Ovary (tissue), 3 donors: ENCODE data around the gene ITPR3.

Source experiments
- EP300 ChIP-seq: sonication (generic); formaldehyde crosslinking; IDR thresholded peaks from one replicate; pipeline ENCODE4 v1.6.1; 2017; ENCODE audit warnings: antibody characterized with exemption
- POLR2A ChIP-seq: fragments of 450-650 bp; IDR thresholded peaks from one replicate; pipeline ENCODE4 v1.6.1; 2017; ENCODE audit warnings: antibody characterized with exemption, mild to moderate bottlenecking, moderate library complexity
- TF ChIP-seq, protein P1 (sequence below), 3 donors: fragments of 450-650 bp in 2 of 3; fragments of 200-600 bp in 1 of 3; IDR thresholded peaks; one replicate each; pipeline versions ENCODE4 v1.5.1 to v1.8.0; 2016 to 2022; ENCODE audit warnings: antibody characterized with exemption in 3 of 3, mild to moderate bottlenecking in 1 of 3
- donor health status: DM: no; HTN: no; CAD: no.

DNA sequence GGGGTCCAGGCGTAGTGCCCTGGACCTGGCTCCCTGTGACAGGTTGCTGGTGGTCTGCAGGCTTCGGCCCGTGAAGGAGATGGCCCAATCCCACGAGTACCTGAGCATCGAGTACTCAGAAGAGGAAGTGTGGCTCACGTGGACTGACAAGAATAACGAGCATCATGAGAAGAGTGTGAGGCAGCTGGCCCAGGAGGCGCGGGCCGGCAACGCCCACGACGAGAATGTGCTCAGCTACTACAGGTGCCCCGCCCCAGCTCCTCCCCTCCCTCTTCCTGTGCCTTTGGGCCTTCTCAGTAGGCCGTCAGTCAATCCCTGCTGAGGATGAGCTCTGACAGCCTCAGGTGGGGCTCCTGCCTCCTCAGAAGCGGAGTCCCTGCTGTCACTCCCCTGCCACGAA lies 47.8 kb downstream of the ITPR3 start:
- TF ChIP-seq, protein P1, sequence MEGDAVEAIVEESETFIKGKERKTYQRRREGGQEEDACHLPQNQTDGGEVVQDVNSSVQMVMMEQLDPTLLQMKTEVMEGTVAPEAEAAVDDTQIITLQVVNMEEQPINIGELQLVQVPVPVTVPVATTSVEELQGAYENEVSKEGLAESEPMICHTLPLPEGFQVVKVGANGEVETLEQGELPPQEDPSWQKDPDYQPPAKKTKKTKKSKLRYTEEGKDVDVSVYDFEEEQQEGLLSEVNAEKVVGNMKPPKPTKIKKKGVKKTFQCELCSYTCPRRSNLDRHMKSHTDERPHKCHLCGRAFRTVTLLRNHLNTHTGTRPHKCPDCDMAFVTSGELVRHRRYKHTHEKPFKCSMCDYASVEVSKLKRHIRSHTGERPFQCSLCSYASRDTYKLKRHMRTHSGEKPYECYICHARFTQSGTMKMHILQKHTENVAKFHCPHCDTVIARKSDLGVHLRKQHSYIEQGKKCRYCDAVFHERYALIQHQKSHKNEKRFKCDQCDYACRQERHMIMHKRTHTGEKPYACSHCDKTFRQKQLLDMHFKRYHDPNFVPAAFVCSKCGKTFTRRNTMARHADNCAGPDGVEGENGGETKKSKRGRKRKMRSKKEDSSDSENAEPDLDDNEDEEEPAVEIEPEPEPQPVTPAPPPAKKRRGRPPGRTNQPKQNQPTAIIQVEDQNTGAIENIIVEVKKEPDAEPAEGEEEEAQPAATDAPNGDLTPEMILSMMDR (IDR thresholded peaks at IDR 0.05) = no peak
- TF ChIP-seq POLR2A = no peak
- no peak for TF ChIP-seq EP300
